GM18499 (cell line): ENCODE data around the gene XRN1.
"Not testable (repeated sequence)": the region's sequence is repeated elsewhere in the genome, so short reads cannot be mapped to it uniquely, and the experiment has no call there.

ENCODE experiments used
- ATAC-seq: cut with Tn5 transposase; IDR thresholded peaks from one replicate; pipeline ENCODE4 v1.9.1; 2021; ENCODE audit warnings: moderate number of reproducible peaks; ENCODE audit not compliant: insufficient read depth, unreplicated experiment

XRN1 gene

GRCh38 chr3:142447852-142448823 lies at the start of gene XRN1:
XRN1 (minus strand) TSS chr3:142448037; CDS start chr3:142447944, 93 bp downstream.
- peak; percentile 37 for ATAC-seq

- ATAC-seq = no peak
Observed at GRCh38 chr3:142495103-142495502, 47.3 kb upstream of the XRN1 start.

GRCh38 chr3:142492184-142492583 lies 44.3 kb upstream of the XRN1 start:
- no peak for ATAC-seq

- no peak for ATAC-seq
Observed at GRCh38 chr3:142489572-142490323, 41.9 kb upstream of the XRN1 start.

GRCh38 chr3:142484912-142485435 lies 37.1 kb upstream of the XRN1 start:
- no peak for ATAC-seq

GRCh38 chr3:142481196-142481595 lies 33.4 kb upstream of the XRN1 start:
- ATAC-seq = no peak

GRCh38 chr3:142470826-142471225 lies 23.0 kb upstream of the XRN1 start:
- no peak for ATAC-seq

GRCh38 chr3:142468456-142468855 lies 20.6 kb upstream of the XRN1 start:
- ATAC-seq = no peak

- ATAC-seq = no peak
Observed at GRCh38 chr3:142467768-142468167, 19.9 kb upstream of the XRN1 start.

GRCh38 chr3:142460689-142461088 lies 12.9 kb upstream of the XRN1 start:
- no peak for ATAC-seq

GRCh38 chr3:142459929-142460328 lies 12.1 kb upstream of the XRN1 start:
- ATAC-seq = no peak

GRCh38 chr3:142459096-142459495 lies 11.3 kb upstream of the XRN1 start:
- no peak for ATAC-seq

GRCh38 chr3:142450881-142451280 lies 3.0 kb upstream of the XRN1 start:
- no peak for ATAC-seq

- no peak for ATAC-seq
Observed at GRCh38 chr3:142450189-142450588, 2.4 kb upstream of the XRN1 start.

- ATAC-seq = peak; percentile 15
Observed at GRCh38 chr3:142447301-142447851, 461 bp downstream of the XRN1 start.

GRCh38 chr3:142445816-142446254 lies 2.0 kb downstream of the XRN1 start:
- peak; percentile 64 for ATAC-seq

- no peak for ATAC-seq
Observed at GRCh38 chr3:142444343-142444742, 3.5 kb downstream of the XRN1 start.

GRCh38 chr3:142443060-142443459 lies 4.8 kb downstream of the XRN1 start:
- not testable (repeated sequence) for ATAC-seq

- ATAC-seq = not testable (repeated sequence)
Observed at GRCh38 chr3:142439499-142440220, 8.2 kb downstream of the XRN1 start.

GRCh38 chr3:142438096-142438495 lies 9.7 kb downstream of the XRN1 start:
- ATAC-seq = not testable (repeated sequence)
